Measurements from ENCODE around the gene ITPK1.
"Not testable (repeated sequence)": the region's sequence is repeated elsewhere in the genome, so short reads cannot be mapped to it uniquely, and the experiment has no call there.

The ITPK1 gene

GRCh38 chr14:93148979-93149378 lies 33.3 kb upstream of the ITPK1 start:
- H3K4me1 ChIP-seq (ENCODE audit: insufficient read depth, low read length) = no peaks in the 10 kb centered on the region
- H3K9ac ChIP-seq (ENCODE audit: low read depth, low read length) = no peak overlapping the region
- WGBS = 93% methylated on average over 8 of the region's 8 CpGs
- H3K36me3 ChIP-seq (ENCODE audit: insufficient read depth, low read length) = no peaks in the 10 kb centered on the region
- H3K27me3 ChIP-seq (ENCODE audit: insufficient read depth, low read length) = no peaks in the 10 kb centered on the region
- no peak overlapping the region for H3K4me3 ChIP-seq (ENCODE audit: low read length)
- H3K27ac ChIP-seq (ENCODE audit: low read depth, low read length) = no peak overlapping the region
- H3K9me3 ChIP-seq (ENCODE audit: insufficient read depth, low read depth, low read length) = no peaks in the 10 kb centered on the region

GRCh38 chr14:93146119-93146518 lies 30.4 kb upstream of the ITPK1 start:
- Histone ChIP-seq H3K4me1 (ENCODE audit: insufficient read depth, low read length) (no peaks in the 10 kb centered on the region), H3K9me3 (ENCODE audit: insufficient read depth, low read depth, low read length) (no peaks in the 10 kb centered on the region), H3K4me3 (ENCODE audit: low read length) (no peak overlapping the region), H3K27me3 (ENCODE audit: insufficient read depth, low read length) (no peaks in the 10 kb centered on the region), H3K9ac (ENCODE audit: low read depth, low read length) (no peak overlapping the region), H3K27ac (ENCODE audit: low read depth, low read length) (no peak overlapping the region), H3K36me3 (ENCODE audit: insufficient read depth, low read length) (no peaks in the 10 kb centered on the region)
- 92% methylated on average over 9 of the region's 9 CpGs for WGBS

- H3K4me1 ChIP-seq (ENCODE audit: insufficient read depth, low read length) = no peaks in the 10 kb centered on the region
- no peaks in the 10 kb centered on the region for H3K9me3 ChIP-seq (ENCODE audit: insufficient read depth, low read depth, low read length)
- WGBS = 94% methylated on average over 13 of the region's 13 CpGs
- no peaks in the 10 kb centered on the region for H3K36me3 ChIP-seq (ENCODE audit: insufficient read depth, low read length)
- no peak overlapping the region for H3K4me3 ChIP-seq (ENCODE audit: low read length)
- H3K27me3 ChIP-seq (ENCODE audit: insufficient read depth, low read length) = no peaks in the 10 kb centered on the region
- no peak overlapping the region for H3K9ac ChIP-seq (ENCODE audit: low read depth, low read length)
- no peak overlapping the region for H3K27ac ChIP-seq (ENCODE audit: low read depth, low read length)
Observed at GRCh38 chr14:93142854-93143652, 27.3 kb upstream of the ITPK1 start.

DNA sequence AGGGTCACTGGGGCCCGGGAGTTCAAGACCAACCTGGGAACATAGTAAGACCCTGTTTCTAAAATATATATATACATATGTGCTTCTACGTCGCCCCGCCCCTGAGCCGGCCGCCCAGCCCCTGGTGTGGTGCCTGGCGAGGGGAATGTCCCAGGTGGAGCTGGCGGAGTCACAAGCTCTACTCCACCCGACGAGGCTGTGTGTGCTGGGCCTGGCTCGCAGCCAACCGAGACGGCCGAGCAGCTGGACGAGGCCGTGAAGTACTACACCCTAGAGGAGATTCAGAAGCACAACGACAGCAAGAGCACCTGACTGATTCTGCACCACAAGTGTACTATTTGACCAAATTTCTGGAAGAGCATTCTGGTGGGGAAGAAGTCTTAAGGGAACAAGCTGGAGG lies 22.1 kb upstream of the ITPK1 start:
- H3K36me3 ChIP-seq (ENCODE audit: insufficient read depth, low read length) = no peaks in the 10 kb centered on the region
- H3K9me3 ChIP-seq (ENCODE audit: insufficient read depth, low read depth, low read length) = no peaks in the 10 kb centered on the region
- 85% methylated on average over 17 of the region's 17 CpGs for WGBS
- no peaks in the 10 kb centered on the region for H3K27me3 ChIP-seq (ENCODE audit: insufficient read depth, low read length)
- no peaks in the 10 kb centered on the region for H3K4me1 ChIP-seq (ENCODE audit: insufficient read depth, low read length)
- no peak overlapping the region for H3K9ac ChIP-seq (ENCODE audit: low read depth, low read length)
- no peak overlapping the region for H3K4me3 ChIP-seq (ENCODE audit: low read length)
- H3K27ac ChIP-seq (ENCODE audit: low read depth, low read length) = no peak overlapping the region

- H3K36me3 ChIP-seq (ENCODE audit: insufficient read depth, low read length); H3K4me3 ChIP-seq (ENCODE audit: low read length); H3K27me3 ChIP-seq (ENCODE audit: insufficient read depth, low read length); H3K9me3 ChIP-seq (ENCODE audit: insufficient read depth, low read depth, low read length); H3K27ac ChIP-seq (ENCODE audit: low read depth, low read length); H3K9ac ChIP-seq (ENCODE audit: low read depth, low read length); H3K4me1 ChIP-seq (ENCODE audit: insufficient read depth, low read length): not testable (repeated sequence)
- 93% methylated on average over 13 of the region's 13 CpGs for WGBS
Observed at GRCh38 chr14:93136508-93136907, 20.8 kb upstream of the ITPK1 start.

- Histone ChIP-seq H3K9ac (ENCODE audit: low read depth, low read length) (no peak overlapping the region), H3K27ac (ENCODE audit: low read depth, low read length) (no peak overlapping the region), H3K27me3 (ENCODE audit: insufficient read depth, low read length) (no peaks in the 10 kb centered on the region), H3K36me3 (ENCODE audit: insufficient read depth, low read length) (no peaks in the 10 kb centered on the region), H3K4me1 (ENCODE audit: insufficient read depth, low read length) (no peaks in the 10 kb centered on the region), H3K9me3 (ENCODE audit: insufficient read depth, low read depth, low read length) (no peaks in the 10 kb centered on the region), H3K4me3 (ENCODE audit: low read length) (no peak overlapping the region)
- WGBS = 88% methylated on average over 8 of the region's 8 CpGs
Observed at GRCh38 chr14:93136009-93136408, 20.3 kb upstream of the ITPK1 start.

DNA sequence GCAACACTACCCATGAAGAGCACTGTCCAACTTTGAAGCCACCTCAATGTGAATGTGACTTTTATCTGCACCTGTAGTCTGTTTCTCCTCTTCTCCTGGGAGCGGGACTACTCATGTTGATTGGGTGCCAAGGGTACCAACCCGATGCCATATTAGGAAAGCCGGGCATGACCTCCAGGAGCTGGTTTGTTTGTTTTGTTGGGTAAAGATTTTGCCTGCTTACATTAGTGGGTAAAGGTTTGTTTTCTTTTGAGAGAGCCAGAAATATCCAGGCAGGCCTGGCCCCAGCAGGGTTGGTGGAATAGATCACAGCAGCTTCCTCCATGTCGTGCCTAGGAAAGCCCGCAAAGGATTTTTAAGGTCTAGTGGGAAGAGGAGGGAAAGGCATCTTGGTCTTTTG lies 19.7 kb upstream of the ITPK1 start:
- Histone ChIP-seq H3K27ac (ENCODE audit: low read depth, low read length) (no peak overlapping the region), H3K9ac (ENCODE audit: low read depth, low read length) (no peak overlapping the region), H3K4me3 (ENCODE audit: low read length) (no peak overlapping the region), H3K27me3 (ENCODE audit: insufficient read depth, low read length) (no peaks in the 10 kb centered on the region), H3K9me3 (ENCODE audit: insufficient read depth, low read depth, low read length) (no peaks in the 10 kb centered on the region), H3K4me1 (ENCODE audit: insufficient read depth, low read length) (no peaks in the 10 kb centered on the region), H3K36me3 (ENCODE audit: insufficient read depth, low read length) (no peaks in the 10 kb centered on the region)
- WGBS = 93% methylated on average over 5 of the region's 5 CpGs

GRCh38 chr14:93133464-93133863 lies 17.7 kb upstream of the ITPK1 start:
- Histone ChIP-seq H3K36me3 (ENCODE audit: insufficient read depth, low read length) (no peaks in the 10 kb centered on the region), H3K9ac (ENCODE audit: low read depth, low read length) (no peak overlapping the region), H3K4me3 (ENCODE audit: low read length) (no peak overlapping the region), H3K27ac (ENCODE audit: low read depth, low read length) (no peak overlapping the region), H3K27me3 (ENCODE audit: insufficient read depth, low read length) (no peaks in the 10 kb centered on the region), H3K9me3 (ENCODE audit: insufficient read depth, low read depth, low read length) (no peaks in the 10 kb centered on the region), H3K4me1 (ENCODE audit: insufficient read depth, low read length) (no peaks in the 10 kb centered on the region)
- WGBS = 91% methylated on average over 8 of the region's 8 CpGs

DNA sequence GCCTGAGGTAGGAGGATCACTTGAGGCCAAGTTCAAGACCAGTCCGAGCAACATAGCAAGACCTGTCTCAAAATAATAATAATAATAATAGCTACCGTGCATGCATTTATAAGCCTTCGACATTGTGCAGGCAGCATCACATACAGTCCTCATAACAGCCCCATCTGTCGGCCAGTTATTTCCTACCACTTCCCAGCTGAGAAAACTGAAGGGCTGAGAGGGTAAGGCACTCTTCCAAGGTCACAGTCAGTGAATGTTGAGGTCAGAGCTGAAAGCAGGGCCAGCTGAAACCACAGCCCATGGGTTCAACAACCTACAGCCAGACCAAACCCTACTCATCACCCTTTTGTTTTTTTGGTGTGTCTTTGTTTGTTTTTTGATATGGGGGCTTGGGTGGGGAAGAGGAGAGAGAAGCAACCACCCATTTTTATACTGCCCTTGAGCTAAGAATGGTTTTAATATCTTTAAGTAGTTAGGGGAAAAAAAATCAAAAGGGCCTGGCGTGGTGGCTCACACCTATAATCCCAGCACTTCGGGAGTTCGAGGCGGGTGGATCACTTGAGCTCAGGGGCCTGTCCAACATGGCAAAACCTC lies 16.8 kb upstream of the ITPK1 start:
- Histone ChIP-seq H3K9me3 (ENCODE audit: insufficient read depth, low read depth, low read length) (no peaks in the 10 kb centered on the region), H3K9ac (ENCODE audit: low read depth, low read length) (no peak overlapping the region), H3K36me3 (ENCODE audit: insufficient read depth, low read length) (no peaks in the 10 kb centered on the region), H3K4me3 (ENCODE audit: low read length) (no peak overlapping the region), H3K27ac (ENCODE audit: low read depth, low read length) (no peak overlapping the region), H3K27me3 (ENCODE audit: insufficient read depth, low read length) (no peaks in the 10 kb centered on the region), H3K4me1 (ENCODE audit: insufficient read depth, low read length) (no peaks in the 10 kb centered on the region)
- WGBS = 87% methylated on average over 7 of the region's 8 CpGs

DNA sequence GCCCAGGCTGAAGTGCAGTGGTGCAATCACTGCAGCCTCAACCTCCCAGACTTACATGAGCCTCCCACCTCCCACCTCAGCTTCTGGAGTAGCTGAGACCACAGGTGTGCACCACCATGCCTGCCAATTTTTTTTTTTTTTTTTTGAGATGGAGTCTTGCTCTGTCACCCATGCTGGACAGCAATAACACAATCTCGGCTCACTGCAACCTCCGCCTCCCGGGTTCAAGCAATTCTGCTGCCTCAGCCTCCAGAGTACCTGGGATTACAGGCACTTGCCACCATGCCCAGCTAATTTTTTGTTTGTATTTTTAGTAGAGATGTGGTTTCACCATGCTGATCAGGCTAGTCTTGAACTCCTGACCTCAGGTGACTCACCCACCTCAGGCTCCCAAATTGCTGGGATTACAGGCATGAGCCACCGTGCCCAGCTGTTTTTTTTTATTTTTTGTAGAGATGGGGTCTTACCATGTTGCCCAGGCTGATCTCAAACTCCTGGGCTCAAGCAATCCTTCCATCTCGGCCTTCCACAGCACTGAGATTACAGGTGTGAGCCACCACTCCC lies 15.6 kb upstream of the ITPK1 start:
- H3K4me3 ChIP-seq (ENCODE audit: low read length); H3K27ac ChIP-seq (ENCODE audit: low read depth, low read length); H3K36me3 ChIP-seq (ENCODE audit: insufficient read depth, low read length); H3K9ac ChIP-seq (ENCODE audit: low read depth, low read length); H3K9me3 ChIP-seq (ENCODE audit: insufficient read depth, low read depth, low read length); H3K4me1 ChIP-seq (ENCODE audit: insufficient read depth, low read length); H3K27me3 ChIP-seq (ENCODE audit: insufficient read depth, low read length): not testable (repeated sequence)
- WGBS = 92% methylated on average over 5 of the region's 5 CpGs

DNA sequence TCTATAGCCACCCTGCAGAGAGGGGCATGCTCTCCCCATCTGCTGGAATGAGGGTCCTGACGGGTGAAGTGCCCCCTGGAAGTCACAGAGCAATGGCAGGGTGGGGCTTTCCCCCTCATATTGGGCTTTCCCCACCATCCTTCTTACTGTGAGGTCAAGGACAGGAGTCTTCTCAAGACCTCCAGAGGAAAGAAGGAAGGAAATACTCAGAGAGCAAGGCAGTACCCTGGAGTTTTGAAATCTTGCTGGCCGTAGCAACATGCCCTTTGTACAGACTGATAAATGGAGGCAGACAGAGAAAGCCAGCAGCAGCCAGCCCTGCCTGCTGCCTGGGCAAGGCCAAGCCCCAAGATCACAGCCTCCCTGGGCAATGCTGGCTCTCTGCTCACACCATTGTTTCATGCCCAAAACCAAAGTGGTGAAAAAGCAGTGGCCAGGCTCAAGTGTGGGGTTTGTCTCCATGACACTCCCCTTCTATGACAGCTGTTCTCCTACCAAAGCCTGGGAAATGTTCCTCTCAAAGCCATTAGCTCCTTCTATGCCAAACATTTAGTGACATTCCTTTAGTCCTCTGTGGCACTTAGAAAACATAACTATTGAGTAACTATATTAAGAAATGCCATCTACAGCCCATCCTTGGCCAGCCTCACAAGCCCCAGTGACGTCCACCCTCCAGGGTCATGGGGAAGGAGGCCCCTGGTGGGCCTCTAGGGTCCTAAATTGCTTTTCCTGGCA lies 13.2 kb upstream of the ITPK1 start:
- Histone ChIP-seq H3K27ac (ENCODE audit: low read depth, low read length) (no peak overlapping the region), H3K36me3 (ENCODE audit: insufficient read depth, low read length) (no peaks in the 10 kb centered on the region), H3K4me1 (ENCODE audit: insufficient read depth, low read length) (no peaks in the 10 kb centered on the region), H3K4me3 (ENCODE audit: low read length) (no peak overlapping the region), H3K9me3 (ENCODE audit: insufficient read depth, low read depth, low read length) (no peaks in the 10 kb centered on the region), H3K27me3 (ENCODE audit: insufficient read depth, low read length) (no peaks in the 10 kb centered on the region), H3K9ac (ENCODE audit: low read depth, low read length) (no peak overlapping the region)
- 77% methylated on average over 3 of the region's 3 CpGs for WGBS
